Activated T-helper 9 cell treated with anti-CD3 and anti-CD28 coated beads, Interleukin-2, amount 50 U/mL, for 16 hours (primary cell): ENCODE measurements around the gene TASP1.
"Not testable (repeated sequence)": the region's sequence is repeated elsewhere in the genome, so short reads cannot be mapped to it uniquely, and the experiment has no call there.

Source experiments
- DNase-seq: peaks from one replicate; pipeline ENCODE4 v3.0.0-alpha.2; 2020; ENCODE audit warnings: low read depth

TASP1 gene

DNA sequence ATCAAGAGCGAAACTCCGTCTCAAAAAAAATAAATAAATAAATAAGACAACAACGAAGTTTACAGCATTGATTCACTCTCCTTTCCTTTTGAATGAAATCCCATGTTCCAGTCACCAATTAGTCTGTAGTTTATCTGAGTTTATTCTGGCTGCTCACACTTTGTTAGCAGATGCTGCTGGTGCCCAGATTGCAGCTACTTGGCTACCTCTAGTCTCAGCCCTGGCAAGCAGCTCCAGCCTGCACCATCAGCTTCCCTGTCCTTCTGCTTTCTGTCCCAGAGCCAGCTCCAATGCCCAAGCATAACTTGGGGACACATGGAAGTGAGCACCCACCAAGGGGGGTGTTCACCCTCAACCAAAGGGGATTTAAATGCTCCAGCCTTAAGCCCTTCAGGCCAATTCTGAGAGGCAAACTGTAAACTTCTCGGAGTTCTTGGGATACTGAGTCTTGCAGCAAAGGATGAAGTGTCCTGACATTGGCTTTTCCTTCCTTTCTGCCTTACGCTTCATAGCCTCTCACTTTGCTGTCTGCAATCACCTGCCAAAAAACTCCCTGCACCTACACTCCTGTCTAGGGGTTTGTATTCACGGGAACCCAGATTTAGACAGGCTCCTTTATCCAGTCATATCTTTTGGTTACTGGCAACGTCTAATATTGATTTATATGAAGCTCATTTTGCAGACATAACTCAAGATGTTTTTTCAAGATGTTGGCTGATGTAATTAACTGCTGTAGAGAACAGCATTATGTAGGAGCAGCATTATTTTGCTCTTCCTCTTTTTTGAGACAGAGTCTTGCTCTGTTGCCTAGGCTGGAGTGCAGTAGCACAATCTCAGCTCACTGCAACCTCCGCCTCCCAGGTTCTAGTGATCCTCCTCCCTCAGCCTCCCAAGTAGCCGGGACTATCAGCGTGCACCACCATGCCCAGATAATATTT is 9.8 kb upstream of the TASP1 start:
- no peak for DNase-seq

- no peak for DNase-seq
These were observed 5.3 kb upstream of the TASP1 start for GRCh38 chr20:13644010-13644409.

GRCh38 chr20:13639150-13639497 is 392 bp upstream of the TASP1 start:
- no peak for DNase-seq

DNA sequence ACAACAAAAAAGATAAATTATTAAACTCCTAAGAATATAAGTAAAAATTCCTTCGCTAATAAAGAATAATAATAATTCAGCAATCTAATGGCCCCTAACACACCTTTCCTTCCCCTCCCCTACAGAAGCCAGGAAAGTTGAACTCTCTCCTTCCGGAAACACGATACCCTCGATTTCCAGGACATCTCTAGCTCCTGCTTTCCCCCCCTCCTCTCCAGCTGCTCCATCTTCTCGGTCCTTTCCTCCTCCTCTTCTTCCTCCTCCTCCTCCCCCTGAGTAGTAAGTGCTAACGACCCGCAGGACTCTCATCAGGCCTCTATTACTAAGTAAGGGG is 603 bp downstream of the TASP1 start:
- DNase-seq = no peak

- no peak for DNase-seq
These were observed 6.3 kb downstream of the TASP1 start for GRCh38 chr20:13632431-13632830.

GRCh38 chr20:13627525-13627924 is 11.2 kb downstream of the TASP1 start:
- DNase-seq = not testable (repeated sequence)

DNA sequence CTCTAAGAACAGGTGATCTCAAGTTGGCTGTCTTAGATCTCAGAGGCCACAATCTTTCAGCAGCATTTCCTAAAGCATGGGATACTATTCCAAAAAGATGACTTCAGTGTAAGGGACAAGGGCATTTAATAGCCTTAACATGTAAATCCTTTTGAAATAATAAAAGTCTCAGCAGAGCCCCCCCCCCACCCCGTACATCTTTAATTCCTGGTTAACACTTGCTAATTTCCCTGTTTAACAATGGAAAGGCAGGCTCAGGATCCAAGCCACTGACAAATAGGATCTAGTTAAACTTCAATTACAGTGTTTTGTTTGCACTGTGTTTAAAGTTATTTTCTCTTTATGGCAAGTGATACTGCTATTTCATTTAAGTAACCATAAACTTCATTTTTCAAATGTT is 12.0 kb downstream of the TASP1 start:
- no peak for DNase-seq

DNA sequence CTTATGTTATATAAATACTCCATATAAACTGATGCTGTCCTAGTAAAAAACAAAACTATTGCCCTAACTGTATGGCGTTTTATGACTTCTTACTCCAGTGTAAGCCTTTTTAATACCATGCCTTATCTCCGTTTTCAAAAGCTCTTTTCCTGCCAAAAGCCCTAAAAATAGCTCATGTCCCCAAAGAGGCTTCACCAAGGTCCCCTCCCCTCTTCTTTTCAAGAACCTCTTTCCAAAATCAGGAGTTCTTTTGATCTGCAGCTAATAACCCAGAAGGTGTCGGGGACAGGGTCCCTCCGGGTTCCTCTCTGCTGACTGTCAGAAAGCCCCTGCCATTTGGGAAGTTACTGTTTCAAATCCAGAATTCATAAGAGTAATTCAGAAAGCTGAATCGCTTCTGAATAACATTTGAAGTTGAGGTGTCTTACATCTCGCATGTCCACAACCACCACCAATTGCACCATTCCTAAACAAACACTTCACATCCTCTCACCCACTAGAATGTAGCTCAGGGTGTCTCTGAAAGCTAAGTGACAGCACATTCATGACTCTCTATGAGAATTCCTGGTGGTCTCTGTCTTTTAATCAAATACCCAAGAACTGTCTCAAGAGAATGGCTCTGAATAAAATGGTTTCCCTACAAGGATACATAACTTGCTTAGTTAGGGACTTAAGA is 13.3 kb downstream of the TASP1 start:
- DNase-seq = no peak

- DNase-seq = not testable (repeated sequence)
These were observed 19.3 kb downstream of the TASP1 start for GRCh38 chr20:13619415-13619814.

- not testable (repeated sequence) for DNase-seq
These were observed 20.3 kb downstream of the TASP1 start for GRCh38 chr20:13618456-13618855.

DNA sequence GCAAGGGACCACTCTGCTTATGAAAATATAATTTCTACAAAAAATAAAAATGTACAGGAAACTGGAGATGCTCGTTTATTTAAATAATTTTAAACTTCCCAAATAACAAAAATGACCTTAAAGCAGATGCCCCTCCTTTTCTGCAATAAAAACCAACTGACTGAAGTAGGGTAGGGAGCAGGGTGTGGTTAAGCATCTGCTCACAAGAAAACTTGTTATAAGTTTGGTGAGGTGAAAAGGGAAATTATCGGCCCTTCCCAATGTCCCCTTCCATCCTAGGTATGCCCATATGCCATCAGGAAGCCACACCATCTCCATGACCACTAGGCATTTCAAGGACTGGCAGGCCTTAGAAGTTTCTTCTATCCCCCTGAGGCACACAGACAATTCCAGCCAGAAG is 21.1 kb downstream of the TASP1 start:
- not testable (repeated sequence) for DNase-seq

GRCh38 chr20:13616713-13617112 is 22.0 kb downstream of the TASP1 start:
- DNase-seq = not testable (repeated sequence)

GRCh38 chr20:13613917-13614316 is 24.8 kb downstream of the TASP1 start:
- DNase-seq = no peak

GRCh38 chr20:13611611-13612125 is 27.1 kb downstream of the TASP1 start:
- no peak for DNase-seq

- DNase-seq = no peak
These were observed 28.5 kb downstream of the TASP1 start for GRCh38 chr20:13610184-13610583.

DNA sequence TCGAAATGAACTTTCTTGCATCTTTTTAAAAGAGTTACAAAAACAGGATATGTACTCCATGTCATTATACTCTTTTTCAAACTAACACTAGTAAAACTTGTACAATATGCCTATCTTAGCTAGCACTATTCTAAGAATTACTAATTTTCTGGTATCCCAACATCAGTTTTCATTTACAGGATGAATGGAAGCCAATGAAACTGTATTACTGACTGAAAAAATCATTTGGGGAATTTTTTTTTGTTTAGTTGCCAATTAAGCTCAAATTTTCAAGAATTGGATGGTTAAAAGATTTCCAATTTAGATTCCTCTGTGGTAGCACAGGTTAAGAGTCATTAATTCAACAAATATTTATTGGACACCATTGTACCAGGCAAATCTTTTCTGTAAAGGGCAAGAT is 30.7 kb downstream of the TASP1 start:
- DNase-seq = no peak

DNA sequence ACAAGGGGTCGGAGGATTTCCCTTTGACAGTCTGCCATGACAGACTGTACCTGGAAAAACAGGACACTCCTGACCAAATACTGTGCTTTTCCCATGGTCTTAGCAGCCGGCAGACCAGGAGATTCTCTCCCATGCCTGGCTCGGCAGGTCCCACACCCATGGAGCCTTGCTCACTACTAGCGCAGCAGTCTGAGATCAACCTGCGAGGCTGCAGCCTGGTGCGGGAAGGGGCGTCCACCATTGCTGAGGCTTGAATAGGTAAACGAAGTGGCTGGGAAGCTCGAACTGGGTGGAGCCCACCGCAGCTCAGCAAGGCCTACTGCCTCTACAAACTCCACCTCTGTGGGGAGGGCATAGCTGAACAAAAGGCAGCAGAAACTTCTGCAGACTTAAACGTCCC is 45.3 kb downstream of the TASP1 start:
- not testable (repeated sequence) for DNase-seq

DNA sequence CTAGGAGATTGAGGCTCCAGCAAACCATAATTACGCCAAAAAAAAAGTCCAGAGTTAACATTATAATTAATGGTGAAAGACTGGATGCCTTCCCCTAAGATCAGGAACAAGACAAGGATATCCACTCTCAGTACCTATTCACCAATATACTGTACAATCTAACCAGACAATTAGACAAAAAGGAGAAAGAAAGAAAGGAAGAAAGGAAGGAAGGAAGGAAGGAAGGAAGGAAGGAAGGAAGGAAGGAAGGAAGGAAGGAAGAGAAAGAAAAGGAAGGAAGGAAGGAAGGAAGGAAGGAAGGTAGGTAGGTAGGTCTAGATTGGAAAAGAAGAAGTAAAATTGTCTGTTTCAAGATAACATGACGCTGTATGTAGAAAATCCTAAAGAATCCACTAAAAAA is 50.7 kb downstream of the TASP1 start:
- no peak for DNase-seq

DNA sequence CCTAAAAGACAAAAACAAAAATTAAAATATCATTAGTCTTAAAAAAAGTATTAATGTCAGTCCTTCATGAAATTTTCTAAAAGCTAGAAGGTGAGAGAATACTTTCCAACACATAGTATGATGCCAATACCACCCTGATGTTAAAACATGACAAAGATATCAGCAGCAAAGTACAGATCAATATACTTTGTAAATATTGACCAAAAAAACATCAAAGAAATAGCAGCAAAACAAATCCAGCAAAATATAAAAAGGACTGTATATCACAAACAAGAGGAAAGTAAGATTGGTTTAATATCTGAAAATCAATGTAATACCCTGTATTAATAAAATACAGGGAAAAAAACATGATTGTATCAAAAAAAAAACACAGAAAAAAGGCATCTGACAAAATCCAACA is 51.4 kb downstream of the TASP1 start:
- no peak for DNase-seq

GRCh38 chr20:13586133-13586532 is 52.6 kb downstream of the TASP1 start:
- no peak for DNase-seq

- no peak for DNase-seq
These were observed 57.3 kb downstream of the TASP1 start for GRCh38 chr20:13581451-13581850.

GRCh38 chr20:13580707-13581106 is 58.0 kb downstream of the TASP1 start:
- DNase-seq = no peak

- DNase-seq = no peak
These were observed 64.7 kb downstream of the TASP1 start for GRCh38 chr20:13574071-13574470.
